Measurements from ENCODE around the gene UBE2G2.

GRCh38 chr21:44729336-44730027, 72.1 kb downstream of the UBE2G2 start:
- TF ChIP-seq EZH2 (IDR thresholded peaks at IDR 0.05; ENCODE audit: insufficient read depth, poor library complexity, severe bottlenecking) (no peak), EZH2phosphoT487 (IDR thresholded peaks at IDR 0.05; ENCODE audit: insufficient read depth, low read depth) (no peak)
